ENCODE measurements around the gene NR4A2.

GRCh38 chr2:156356014-156356754 is 23.7 kb upstream of the NR4A2 start:
- no peak for TF ChIP-seq POLR2A (IDR thresholded peaks at IDR 0.05; ENCODE audit: low read length)
- TF ChIP-seq GATA1 (IDR thresholded peaks at IDR 0.05; ENCODE audit: low read depth, low read length), result no peak

All from erythroblast (primary cell).